GM21723 (cell line): Measurements from ENCODE around the gene PDE8A.
A peak's percentile ranks its signal among the peaks of the same experiment; 100 is the strongest.

Experiments
- ATAC-seq: cut with Tn5 transposase; IDR thresholded peaks from one replicate; pipeline ENCODE4 v1.9.1; 2021; ENCODE audit warnings: mild to moderate bottlenecking, moderate library complexity; ENCODE audit not compliant: unreplicated experiment

Gene PDE8A

DNA sequence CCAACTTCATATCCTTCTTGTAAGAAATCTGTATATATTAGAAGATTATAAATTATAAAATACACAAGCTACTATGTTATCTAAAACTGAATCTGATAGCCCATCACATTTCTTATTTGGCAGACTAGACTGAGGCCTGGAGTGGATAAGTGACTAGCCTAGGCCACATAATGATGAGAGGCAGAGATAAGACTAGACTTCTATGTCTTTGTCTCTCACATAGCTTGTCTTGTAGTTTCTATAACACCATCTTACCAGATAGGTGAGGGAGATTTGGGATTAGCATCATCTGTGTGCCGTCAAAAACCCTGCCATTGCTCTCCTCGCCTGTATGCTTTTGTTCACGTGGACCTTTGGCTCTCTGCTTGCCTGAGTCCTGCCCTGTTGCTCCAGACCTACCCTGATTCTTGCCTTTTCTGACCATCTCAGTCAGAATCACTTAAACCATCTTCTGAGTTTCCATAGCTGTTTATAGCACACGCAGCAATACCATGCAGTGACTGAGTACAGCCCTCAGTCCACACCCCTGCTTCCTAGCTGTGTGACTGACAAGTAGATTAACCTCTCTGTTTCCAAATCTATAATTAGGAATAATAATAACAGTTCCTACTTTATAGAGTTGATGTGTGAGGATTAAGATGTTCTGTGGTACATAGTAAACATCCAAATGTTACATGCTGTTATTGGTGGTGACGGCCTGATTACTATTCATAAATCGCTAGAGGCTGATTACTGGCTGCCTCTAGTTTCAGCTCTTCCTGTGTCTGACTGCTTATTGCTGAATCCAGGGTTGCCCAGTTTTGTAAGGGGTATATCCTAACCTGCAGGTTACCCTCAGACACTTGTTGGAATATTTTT, 49.7 kb downstream of the PDE8A start:
- no peak for ATAC-seq

DNA sequence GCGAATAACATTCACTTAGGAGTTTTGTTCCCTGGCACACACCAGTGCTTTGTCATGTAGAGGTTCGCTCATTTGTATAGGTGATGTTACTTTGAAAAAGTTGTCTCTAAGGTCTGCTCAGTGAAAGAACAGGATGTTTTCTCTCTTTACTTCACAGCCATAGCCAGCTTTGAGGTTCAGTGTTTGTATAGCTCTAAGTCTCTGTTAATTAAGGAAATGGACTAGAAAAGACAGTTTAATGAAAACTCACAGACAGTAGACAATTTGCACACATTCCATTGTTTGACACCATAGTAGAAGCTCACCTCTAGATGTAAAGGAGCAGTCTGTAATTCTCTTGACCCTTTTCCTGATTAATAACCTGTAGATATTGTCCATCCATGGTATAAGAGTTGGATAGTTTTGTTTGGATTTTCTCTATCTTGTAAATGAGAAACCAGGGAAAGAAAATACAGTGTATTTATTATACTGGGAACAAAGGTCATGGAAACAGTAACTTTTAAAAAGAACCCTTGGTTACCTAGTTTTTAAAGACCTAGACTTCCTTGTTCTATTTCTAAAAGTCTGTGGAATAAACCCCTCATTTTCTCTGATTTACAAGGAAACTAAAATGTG, 50.4 kb downstream of the PDE8A start:
- ATAC-seq = no peak

- no peak for ATAC-seq
These were observed 51.5 kb downstream of the PDE8A start for GRCh38 chr15:85033148-85033547.

DNA sequence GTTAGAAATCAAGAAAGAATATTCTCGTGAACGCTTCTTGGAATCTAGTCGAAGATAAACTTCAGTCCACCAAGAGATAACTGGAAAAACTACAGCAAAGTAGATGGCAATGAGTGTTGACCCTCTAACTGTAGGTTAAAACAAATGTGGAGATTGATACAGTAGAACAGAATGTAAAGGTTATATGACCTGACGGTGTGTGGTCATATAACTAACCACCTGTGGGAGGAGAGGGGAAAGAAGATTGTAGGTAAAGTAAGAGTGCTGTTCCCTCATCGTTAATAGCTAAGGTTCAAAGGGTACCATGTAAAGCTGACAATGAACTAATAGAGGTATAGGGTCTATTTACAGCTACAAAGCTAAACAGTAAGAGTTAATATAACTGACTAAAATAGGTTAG, 52.6 kb downstream of the PDE8A start:
- no peak for ATAC-seq

DNA sequence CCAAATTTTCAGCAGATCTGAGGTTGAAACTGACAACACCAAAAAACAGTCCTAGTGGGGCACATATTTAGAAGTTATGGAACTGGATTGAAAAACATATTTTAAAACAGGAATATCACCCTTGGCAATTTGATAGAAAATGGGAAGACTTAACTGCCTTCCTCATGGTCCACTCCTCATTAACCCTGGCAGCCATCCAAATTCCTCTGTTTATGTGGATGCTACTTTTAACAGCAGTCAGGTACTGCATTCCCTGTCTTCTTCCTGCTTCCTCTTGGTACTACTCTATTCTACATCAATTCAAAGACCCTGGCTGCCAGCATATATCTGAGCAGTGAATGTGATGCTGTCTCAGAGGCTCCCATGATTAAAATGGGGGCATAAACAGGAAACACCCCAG, 54.3 kb downstream of the PDE8A start:
- ATAC-seq = no peak

GRCh38 chr15:85036716-85037115, 55.1 kb downstream of the PDE8A start:
- ATAC-seq = no peak

- ATAC-seq = no peak
These were observed 56.0 kb downstream of the PDE8A start for GRCh38 chr15:85037641-85038040.

DNA sequence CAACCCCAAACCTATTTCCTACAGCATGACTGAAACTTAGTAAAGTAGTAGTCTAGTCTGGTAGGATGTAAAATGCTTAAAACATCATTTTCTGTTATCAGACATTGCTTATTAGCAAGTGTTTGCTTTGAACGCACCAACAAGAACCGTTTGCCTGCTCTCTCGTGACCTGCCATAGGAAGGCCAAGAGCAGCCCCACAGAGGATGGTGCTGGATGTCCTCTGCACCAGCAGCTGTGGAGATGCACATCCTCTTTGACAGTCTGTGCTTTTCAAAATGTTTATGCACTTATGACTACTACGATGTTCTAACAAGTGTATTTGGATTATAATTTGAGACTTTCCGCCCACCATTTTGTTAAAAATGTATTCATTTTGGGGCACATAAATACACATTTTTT, 59.6 kb downstream of the PDE8A start:
- ATAC-seq = no peak

DNA sequence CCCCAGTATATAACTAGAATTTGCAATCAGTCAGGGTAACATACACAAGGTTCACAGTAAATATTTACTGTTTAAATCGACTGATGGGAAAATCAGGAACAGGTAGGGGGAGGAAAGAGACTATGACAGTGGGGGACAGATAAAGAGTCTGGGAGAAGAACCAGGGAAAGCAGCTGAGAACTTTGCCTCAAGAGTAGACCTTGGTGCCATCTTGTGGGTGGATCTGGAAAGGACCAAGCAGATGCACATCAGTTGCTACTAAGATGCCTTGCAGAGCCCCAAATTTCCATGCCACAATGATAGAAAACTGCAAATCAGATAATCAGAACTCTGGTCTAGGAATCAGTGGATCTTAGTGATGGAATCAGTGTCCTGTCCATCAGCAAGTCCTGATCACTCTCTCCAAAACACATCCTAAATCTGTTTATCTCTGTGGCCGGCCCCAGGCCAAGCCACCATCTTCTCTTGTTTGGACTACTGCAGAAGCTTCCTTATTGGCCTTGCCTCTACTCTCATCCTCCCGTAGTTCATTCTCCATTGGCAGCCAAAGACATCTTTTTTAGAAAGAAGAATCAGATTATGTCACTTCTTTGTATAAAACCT, 62.7 kb downstream of the PDE8A start:
- peak; percentile 58 for ATAC-seq

DNA sequence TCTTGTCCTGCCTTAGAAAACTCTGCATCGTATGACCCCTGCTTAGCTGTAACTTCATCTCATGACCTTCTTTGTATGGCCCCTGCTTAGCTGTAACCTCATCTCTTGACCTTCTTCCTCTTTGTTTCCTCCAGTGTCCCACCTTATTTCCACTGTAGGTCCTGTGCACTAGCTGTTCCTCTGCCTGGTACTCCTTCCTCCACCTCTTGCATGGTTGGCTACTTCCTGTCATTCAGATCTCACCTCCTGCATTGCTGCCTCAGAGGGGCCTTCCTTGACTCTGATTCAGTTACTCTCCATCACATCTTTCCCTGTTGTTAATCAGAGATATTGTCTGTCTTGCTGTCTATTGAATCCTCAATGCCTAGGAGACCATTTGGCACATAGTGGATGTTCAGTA, 63.2 kb downstream of the PDE8A start:
- ATAC-seq = no peak

DNA sequence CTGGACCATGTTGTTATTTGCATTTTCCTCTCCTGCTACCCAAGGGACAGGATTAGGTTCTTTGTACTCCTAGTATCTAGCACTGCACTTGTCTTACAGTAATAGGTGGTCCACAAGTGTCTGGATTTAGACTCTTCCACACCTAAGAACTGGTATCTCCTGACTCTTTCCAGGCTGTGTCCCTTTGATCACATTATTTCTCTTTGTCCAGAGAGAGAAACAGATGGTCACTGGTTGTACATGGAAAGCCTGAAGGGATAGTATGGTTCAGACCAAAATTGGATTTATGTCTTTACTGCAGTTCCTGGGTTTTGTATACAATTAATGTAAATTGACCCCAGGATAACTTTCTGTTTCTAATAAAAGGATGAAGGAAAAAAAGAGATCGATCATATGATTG, 64.0 kb downstream of the PDE8A start:
- no peak for ATAC-seq

GRCh38 chr15:85047271-85047948, 65.8 kb downstream of the PDE8A start:
- ATAC-seq = peak; percentile 64

GRCh38 chr15:85048430-85048829, 66.8 kb downstream of the PDE8A start:
- no peak for ATAC-seq

DNA sequence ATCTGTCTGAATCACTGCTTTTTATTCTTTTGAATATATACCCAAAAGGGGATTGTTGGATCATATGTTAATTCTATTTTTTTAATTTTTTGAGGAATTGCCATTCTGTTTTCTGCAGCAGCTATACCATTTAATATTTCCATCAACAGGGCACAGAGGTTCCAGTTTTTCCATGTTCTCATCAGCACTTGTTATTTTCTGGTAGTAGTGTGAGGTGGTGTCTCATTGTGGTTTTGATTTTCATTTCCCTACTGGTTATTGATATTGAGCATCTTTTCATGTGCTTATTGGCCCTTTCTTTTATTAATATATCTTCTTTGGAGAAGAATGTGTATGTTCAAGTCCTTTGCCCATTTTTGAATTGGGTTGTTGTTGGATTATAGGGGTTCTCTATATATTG, 68.1 kb downstream of the PDE8A start:
- no peak for ATAC-seq

- no peak for ATAC-seq
These were observed 78.1 kb downstream of the PDE8A start for GRCh38 chr15:85059734-85060133.

DNA sequence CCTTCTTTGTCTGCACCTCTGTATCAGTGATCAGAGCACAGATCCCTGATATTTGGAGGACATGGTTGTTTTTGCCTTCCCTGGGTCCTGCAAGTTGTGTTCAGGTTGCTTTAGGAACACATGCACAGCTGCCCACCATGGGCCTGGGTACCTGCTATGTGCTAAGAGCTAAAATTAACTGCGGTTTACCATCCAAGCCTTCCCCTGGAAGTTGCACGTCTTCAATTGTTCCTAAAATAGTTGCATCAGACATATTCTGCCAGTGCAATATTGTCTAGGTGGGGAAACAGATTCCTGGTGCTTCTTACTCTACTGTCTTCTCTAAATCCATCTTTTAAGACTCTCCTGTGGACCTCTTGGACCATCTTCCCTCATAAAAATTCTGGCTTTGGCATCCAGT, 80.9 kb downstream of the PDE8A start:
- ATAC-seq = no peak

GRCh38 chr15:85063088-85063487, 81.4 kb downstream of the PDE8A start:
- no peak for ATAC-seq

DNA sequence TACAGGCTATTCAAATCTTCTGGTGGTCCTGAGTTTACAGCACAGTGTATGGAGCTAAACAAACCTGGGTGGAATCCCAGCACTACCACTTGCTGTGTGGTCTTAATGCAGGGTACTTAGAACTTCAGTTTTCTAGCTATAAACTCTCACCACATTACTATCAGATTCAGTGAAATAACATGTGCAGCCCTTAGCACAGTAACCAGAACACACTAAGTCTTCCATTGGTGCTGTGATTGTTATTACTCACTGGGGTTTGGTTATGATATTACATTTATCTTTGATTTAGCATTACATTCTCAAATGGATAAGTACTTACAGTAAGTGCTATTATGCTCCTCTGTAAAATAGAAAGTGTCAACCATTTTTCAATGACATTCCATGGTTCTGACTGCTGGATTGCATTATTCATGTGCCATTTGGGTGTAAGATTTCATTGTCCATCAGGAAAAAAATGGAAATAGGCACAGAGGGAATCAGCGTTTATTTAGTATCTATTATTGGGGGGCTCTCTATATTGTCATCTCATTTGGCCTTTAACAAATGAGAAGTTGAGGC, 81.9 kb downstream of the PDE8A start:
- no peak for ATAC-seq

GRCh38 chr15:85064710-85065109, 83.1 kb downstream of the PDE8A start:
- no peak for ATAC-seq

DNA sequence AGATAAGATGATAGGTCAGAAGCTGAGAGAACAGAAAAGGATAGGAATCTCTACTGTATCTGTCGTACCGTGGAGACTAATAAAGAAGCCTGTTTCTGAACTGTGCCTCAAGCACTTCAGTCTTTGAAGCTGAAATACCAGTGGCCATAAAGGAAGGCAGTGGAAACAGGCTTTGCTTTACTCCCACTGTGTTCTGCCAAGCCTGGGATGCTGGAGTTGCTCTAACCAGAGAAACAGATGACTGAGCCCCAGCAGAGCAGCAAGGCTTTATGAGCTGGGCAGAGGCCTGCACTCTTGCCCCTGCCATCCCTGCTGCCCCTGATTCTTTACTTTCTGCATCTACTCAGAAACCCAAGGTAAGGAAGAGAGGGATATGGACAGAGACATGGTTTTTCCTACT, 89.4 kb downstream of the PDE8A start:
- no peak for ATAC-seq

- no peak for ATAC-seq
These were observed 89.8 kb downstream of the PDE8A start for GRCh38 chr15:85071504-85071903.
